GM18517 (cell line): ENCODE data around the gene TFR2.
"Not testable (repeated sequence)": the region's sequence is repeated elsewhere in the genome, so short reads cannot be mapped to it uniquely, and the experiment has no call there.

Experiments
- ATAC-seq: cut with Tn5 transposase; IDR thresholded peaks from one replicate; pipeline ENCODE4 v1.9.1; 2021; ENCODE audit warnings: mild to moderate bottlenecking, moderate library complexity; ENCODE audit not compliant: unreplicated experiment

The TFR2 gene

GRCh38 chr7:100678291-100678984 lies 37.1 kb upstream of the TFR2 start:
- no peak for ATAC-seq

GRCh38 chr7:100677308-100678267 lies 36.2 kb upstream of the TFR2 start:
- no peak for ATAC-seq

GRCh38 chr7:100676501-100677306 lies 35.4 kb upstream of the TFR2 start:
- no peak for ATAC-seq

- ATAC-seq = peak; percentile 39
These were observed 34.4 kb upstream of the TFR2 start for GRCh38 chr7:100675581-100676350.

GRCh38 chr7:100675105-100675451 lies 33.7 kb upstream of the TFR2 start:
- no peak for ATAC-seq

GRCh38 chr7:100674411-100675104 lies 33.2 kb upstream of the TFR2 start:
- ATAC-seq = no peak

GRCh38 chr7:100673942-100674410 lies 32.6 kb upstream of the TFR2 start:
- no peak for ATAC-seq

- peak; percentile 68 for ATAC-seq
These were observed 32.1 kb upstream of the TFR2 start, which contains the start of gene GNB2 for GRCh38 chr7:100673302-100673941. GNB2 (plus strand) TSS chr7:100673740; CDS start chr7:100676266, 2,526 bp downstream.

- no peak for ATAC-seq
These were observed 30.3 kb upstream of the TFR2 start for GRCh38 chr7:100671353-100672327.

- no peak for ATAC-seq
These were observed 28.7 kb upstream of the TFR2 start for GRCh38 chr7:100670074-100670473.

- not testable (repeated sequence) for ATAC-seq
These were observed 27.8 kb upstream of the TFR2 start for GRCh38 chr7:100669106-100669505.

GRCh38 chr7:100668069-100668449 lies 26.7 kb upstream of the TFR2 start:
- no peak for ATAC-seq

GRCh38 chr7:100667331-100668068 lies 26.1 kb upstream of the TFR2 start:
- ATAC-seq = no peak

- no peak for ATAC-seq
These were observed 23.9 kb upstream of the TFR2 start for GRCh38 chr7:100665168-100665726.

GRCh38 chr7:100662194-100662776 lies 20.9 kb upstream of the TFR2 start:
- ATAC-seq = not testable (repeated sequence)

- ATAC-seq = no peak
These were observed 14.7 kb upstream of the TFR2 start, which contains the start of gene ACTL6B for GRCh38 chr7:100655908-100656674. ACTL6B (minus strand) TSS chr7:100656448; CDS start chr7:100656354, 94 bp downstream.
